Hepatocyte (in vitro differentiated cells): ENCODE results near the gene CNOT4.

Experiments
- EZH2 ChIP-seq: fragments of 200-600 bp; sonication (generic); IDR thresholded peaks from 2 replicates; pipeline ENCODE4 v1.6.1; 2016; ENCODE audit warnings: antibody characterized with exemption, mild to moderate bottlenecking, borderline replicate concordance
- TF ChIP-seq, protein P1 (sequence below): fragments of 200-600 bp; sonication (generic); IDR thresholded peaks from 2 replicates; pipeline ENCODE4 v1.5.1; 2016; ENCODE audit warnings: antibody characterized with exemption, mild to moderate bottlenecking; ENCODE audit not compliant: poor library complexity

DNA sequence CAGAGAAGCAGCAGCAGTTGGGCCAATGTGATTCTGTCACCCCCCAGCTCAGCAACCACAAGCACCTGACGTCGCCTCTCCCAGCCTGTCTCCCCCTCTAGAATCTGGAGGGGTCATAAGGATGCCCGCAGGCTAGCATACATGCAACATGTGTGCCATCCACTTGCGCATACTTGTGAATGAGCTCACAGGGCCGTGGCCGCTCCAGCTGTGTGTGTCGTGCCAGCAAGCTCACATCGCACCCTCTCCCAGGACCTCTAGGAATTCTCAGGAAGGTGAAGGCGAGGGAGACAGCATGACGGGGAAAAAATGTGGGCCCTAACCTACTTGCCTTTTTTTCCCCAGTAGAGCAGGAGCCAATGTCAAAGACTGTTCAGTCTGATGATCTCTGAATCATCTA is 195.9 kb downstream of the CNOT4 start:
- TF ChIP-seq EZH2: no peak
- TF ChIP-seq, protein P1, sequence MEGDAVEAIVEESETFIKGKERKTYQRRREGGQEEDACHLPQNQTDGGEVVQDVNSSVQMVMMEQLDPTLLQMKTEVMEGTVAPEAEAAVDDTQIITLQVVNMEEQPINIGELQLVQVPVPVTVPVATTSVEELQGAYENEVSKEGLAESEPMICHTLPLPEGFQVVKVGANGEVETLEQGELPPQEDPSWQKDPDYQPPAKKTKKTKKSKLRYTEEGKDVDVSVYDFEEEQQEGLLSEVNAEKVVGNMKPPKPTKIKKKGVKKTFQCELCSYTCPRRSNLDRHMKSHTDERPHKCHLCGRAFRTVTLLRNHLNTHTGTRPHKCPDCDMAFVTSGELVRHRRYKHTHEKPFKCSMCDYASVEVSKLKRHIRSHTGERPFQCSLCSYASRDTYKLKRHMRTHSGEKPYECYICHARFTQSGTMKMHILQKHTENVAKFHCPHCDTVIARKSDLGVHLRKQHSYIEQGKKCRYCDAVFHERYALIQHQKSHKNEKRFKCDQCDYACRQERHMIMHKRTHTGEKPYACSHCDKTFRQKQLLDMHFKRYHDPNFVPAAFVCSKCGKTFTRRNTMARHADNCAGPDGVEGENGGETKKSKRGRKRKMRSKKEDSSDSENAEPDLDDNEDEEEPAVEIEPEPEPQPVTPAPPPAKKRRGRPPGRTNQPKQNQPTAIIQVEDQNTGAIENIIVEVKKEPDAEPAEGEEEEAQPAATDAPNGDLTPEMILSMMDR: no peak
